ENCODE results near the gene ATP6V1C2.

DNA sequence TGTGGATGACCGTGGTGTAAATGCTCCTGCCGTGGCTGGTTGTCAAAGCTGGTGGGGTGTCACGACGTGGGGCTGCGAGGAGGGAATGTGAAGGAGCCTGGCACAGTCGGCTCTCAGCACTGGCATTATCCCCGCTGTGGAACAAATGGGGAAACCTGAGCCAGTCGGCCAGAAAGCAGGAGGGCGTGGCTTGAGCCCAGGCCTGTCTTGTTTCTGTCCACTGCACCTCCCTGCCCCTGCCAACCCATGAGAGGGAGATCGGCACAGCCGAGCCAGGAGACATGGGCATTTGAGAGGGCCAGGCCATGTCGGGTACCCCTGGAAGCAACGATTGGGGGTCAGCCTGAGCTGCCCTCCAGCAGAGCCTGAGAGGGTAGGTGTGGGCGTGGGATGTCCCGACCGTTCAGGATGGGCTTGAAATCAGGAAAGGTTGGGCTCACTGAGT lies 46.7 kb downstream of the ATP6V1C2 start:
- no peak for TF ChIP-seq CTCF (IDR thresholded peaks at IDR 0.05)
- no peak for TF ChIP-seq POLR2A (IDR thresholded peaks at IDR 0.05)
